ENCODE data around the gene AASDHPPT.
A peak's percentile ranks its signal among the peaks of the same experiment; 100 is the strongest.
"Not testable (repeated sequence)": the region's sequence is repeated elsewhere in the genome, so short reads cannot be mapped to it uniquely, and the experiment has no call there.

Gene AASDHPPT

GRCh38 chr11:106077609-106078455 is at the start of gene AASDHPPT:
TSS of gene AASDHPPT (plus strand) at chr11:106077662. CDS start at chr11:106077711, 49 bp downstream.
- DNase-seq (ENCODE audit: insufficient read length, low spot score), result no peak

GRCh38 chr11:106030609-106031008 is 46.9 kb upstream of the AASDHPPT start:
- no peak for TF ChIP-seq POLR2A (IDR thresholded peaks at IDR 0.05; ENCODE audit: low read depth, low read length)
- FAIRE-seq (no peak), DNase-seq (ENCODE audit: insufficient read length, low spot score) (no peak)

More at GRCh38 chr11:106077609-106078455, at the start of gene AASDHPPT:
- no peak for FAIRE-seq
- TF ChIP-seq POLR2A (IDR thresholded peaks at IDR 0.05; ENCODE audit: low read depth, low read length), result peak; percentile 77

- FAIRE-seq (no peak), DNase-seq (ENCODE audit: insufficient read length, low spot score) (no peak)
- TF ChIP-seq POLR2A (IDR thresholded peaks at IDR 0.05; ENCODE audit: low read depth, low read length), result no peak
Observed at GRCh38 chr11:106031202-106031810, 46.2 kb upstream of the AASDHPPT start.

- TF ChIP-seq POLR2A (IDR thresholded peaks at IDR 0.05; ENCODE audit: low read depth, low read length), result no peak
- DNase-seq (ENCODE audit: insufficient read length, low spot score) (no peak), FAIRE-seq (no peak)
Observed at GRCh38 chr11:106031936-106032335, 45.5 kb upstream of the AASDHPPT start.

- FAIRE-seq, result no peak
- no peak for DNase-seq (ENCODE audit: insufficient read length, low spot score)
- no peak for TF ChIP-seq POLR2A (IDR thresholded peaks at IDR 0.05; ENCODE audit: low read depth, low read length)
Observed at GRCh38 chr11:106032861-106033260, 44.6 kb upstream of the AASDHPPT start.

- FAIRE-seq, result no peak
- DNase-seq (ENCODE audit: insufficient read length, low spot score), result no peak
- TF ChIP-seq POLR2A (IDR thresholded peaks at IDR 0.05; ENCODE audit: low read depth, low read length), result no peak
Observed at GRCh38 chr11:106043540-106043939, 33.9 kb upstream of the AASDHPPT start.

- no peak for TF ChIP-seq POLR2A (IDR thresholded peaks at IDR 0.05; ENCODE audit: low read depth, low read length)
- FAIRE-seq (no peak), DNase-seq (ENCODE audit: insufficient read length, low spot score) (no peak)
Observed at GRCh38 chr11:106047631-106048030, 29.8 kb upstream of the AASDHPPT start.

- no peak for TF ChIP-seq POLR2A (IDR thresholded peaks at IDR 0.05; ENCODE audit: low read depth, low read length)
- FAIRE-seq, result no peak
- DNase-seq (ENCODE audit: insufficient read length, low spot score), result no peak
Observed at GRCh38 chr11:106049727-106050476, 27.6 kb upstream of the AASDHPPT start.

- FAIRE-seq, result no peak
Observed at GRCh38 chr11:106051103-106051502, 26.4 kb upstream of the AASDHPPT start.

GRCh38 chr11:106058377-106058776 is 19.1 kb upstream of the AASDHPPT start:
- DNase-seq (ENCODE audit: insufficient read length, low spot score); FAIRE-seq: not testable (repeated sequence)

More at GRCh38 chr11:106051103-106051502, 26.4 kb upstream of the AASDHPPT start:
- DNase-seq (ENCODE audit: insufficient read length, low spot score), result no peak
- TF ChIP-seq POLR2A (IDR thresholded peaks at IDR 0.05; ENCODE audit: low read depth, low read length), result no peak

GRCh38 chr11:106059617-106060016 is 17.8 kb upstream of the AASDHPPT start:
- FAIRE-seq, result no peak
- DNase-seq (ENCODE audit: insufficient read length, low spot score), result no peak
- no peak for TF ChIP-seq POLR2A (IDR thresholded peaks at IDR 0.05; ENCODE audit: low read depth, low read length)

- TF ChIP-seq POLR2A (IDR thresholded peaks at IDR 0.05; ENCODE audit: low read depth, low read length), result no peak
- no peak for DNase-seq (ENCODE audit: insufficient read length, low spot score)
Observed at GRCh38 chr11:106061249-106061784, 16.1 kb upstream of the AASDHPPT start.

GRCh38 chr11:106061954-106062949 is 15.2 kb upstream of the AASDHPPT start:
- TF ChIP-seq POLR2A (IDR thresholded peaks at IDR 0.05; ENCODE audit: low read depth, low read length), result no peak
- FAIRE-seq, result no peak

More at GRCh38 chr11:106061249-106061784, 16.1 kb upstream of the AASDHPPT start:
- no peak for FAIRE-seq

More at GRCh38 chr11:106061954-106062949, 15.2 kb upstream of the AASDHPPT start:
- no peak for DNase-seq (ENCODE audit: insufficient read length, low spot score)
